Stimulated activated CD4-positive, alpha-beta T cell treated with anti-CD3 and anti-CD28 coated beads, Interleukin-2, amount 100 ng/mL, for 48 hours (primary cell): Measurements from ENCODE around the gene CFI.
"Not testable (repeated sequence)": the region's sequence is repeated elsewhere in the genome, so short reads cannot be mapped to it uniquely, and the experiment has no call there.

Source experiments
- DNase-seq, 2 donors: peaks; one replicate each; pipeline ENCODE4 v3.0.0-alpha.2; 2020

CFI gene

GRCh38 chr4:109787807-109788206, 14.0 kb downstream of the CFI start:
- no peak for DNase-seq

GRCh38 chr4:109786846-109787245, 15.0 kb downstream of the CFI start:
- DNase-seq = no peak

- DNase-seq = not testable (repeated sequence)
Measured at GRCh38 chr4:109782092-109782491, 19.7 kb downstream of the CFI start.

- DNase-seq = no peak
Measured at GRCh38 chr4:109764789-109765402, 36.9 kb downstream of the CFI start.

- DNase-seq = no peak
Measured at GRCh38 chr4:109764376-109764775, 37.4 kb downstream of the CFI start.

- no peak for DNase-seq
Measured at GRCh38 chr4:109760682-109761081, 41.1 kb downstream of the CFI start.

GRCh38 chr4:109755656-109756055, 46.1 kb downstream of the CFI start:
- DNase-seq = no peak

- DNase-seq = no peak
Measured at GRCh38 chr4:109754093-109754857, 47.5 kb downstream of the CFI start.

- DNase-seq = no peak
Measured at GRCh38 chr4:109752525-109752924, 49.3 kb downstream of the CFI start.

- DNase-seq = no peak
Measured at GRCh38 chr4:109751852-109752251, 49.9 kb downstream of the CFI start.

- DNase-seq = no peak
Measured at GRCh38 chr4:109750652-109751244, 51.1 kb downstream of the CFI start.

GRCh38 chr4:109749388-109750082, 52.3 kb downstream of the CFI start:
- no peak for DNase-seq

GRCh38 chr4:109748114-109748513, 53.7 kb downstream of the CFI start:
- DNase-seq = no peak

- DNase-seq = no peak
Measured at GRCh38 chr4:109746728-109747127, 55.1 kb downstream of the CFI start.

GRCh38 chr4:109745830-109746229, 56.0 kb downstream of the CFI start:
- DNase-seq = no peak

GRCh38 chr4:109739547-109739946, 62.3 kb downstream of the CFI start:
- no peak for DNase-seq

GRCh38 chr4:109738104-109738872, 63.5 kb downstream of the CFI start:
- no peak for DNase-seq

- no peak for DNase-seq
Measured at GRCh38 chr4:109735566-109736365, 66.0 kb downstream of the CFI start.

- DNase-seq = no peak
Measured at GRCh38 chr4:109733728-109734127, 68.1 kb downstream of the CFI start.

- no peak for DNase-seq
Measured at GRCh38 chr4:109730619-109731545, 70.9 kb downstream of the CFI start.
